ENCODE data around the gene TRIM24. TPM values are rescaled to one million over a fixed set of nuclear protein-coding genes. Genes with fewer than 3 reads are reported as not detected.
"Not testable (repeated sequence)": the region's sequence is repeated elsewhere in the genome, so short reads cannot be mapped to it uniquely, and the experiment has no call there.

The TRIM24 gene
- total RNA-seq, 1 experiment from 2014 or later = 10.4 TPM

GRCh38 chr7:138514044-138514443, 54.0 kb downstream of the TRIM24 start:
- DNase-seq (ENCODE audit: low read depth) = no peak
- in situ Hi-C loops (cut with HindIII; ENCODE audit: low pct_unique_long_range_greater_than_20kb, low sequenced_read_pairs) = no loop called here

DNA sequence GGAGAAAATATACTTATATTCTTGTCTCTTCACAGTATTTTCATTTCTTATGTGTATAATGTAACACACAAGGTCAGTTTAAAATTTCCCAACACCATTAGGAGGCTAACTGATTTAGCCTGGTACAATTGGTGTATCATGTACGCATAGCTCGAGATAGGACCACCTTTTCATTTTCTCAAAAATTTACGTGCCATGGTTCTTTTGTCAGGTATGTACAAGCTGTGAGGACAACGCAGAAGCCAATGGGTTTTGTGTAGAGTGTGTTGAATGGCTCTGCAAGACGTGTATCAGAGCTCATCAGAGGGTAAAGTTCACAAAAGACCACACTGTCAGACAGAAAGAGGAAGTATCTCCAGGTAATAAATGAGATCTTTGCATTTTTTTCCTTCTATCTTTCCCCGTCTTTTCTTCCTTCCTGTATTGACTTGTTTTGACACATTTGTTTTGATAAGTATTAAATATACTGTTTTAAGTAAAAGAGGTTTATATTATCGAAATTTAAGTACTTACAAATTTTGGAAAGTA, 55.0 kb downstream of the TRIM24 start:
- in situ Hi-C loops (cut with HindIII; ENCODE audit: low pct_unique_long_range_greater_than_20kb, low sequenced_read_pairs) = no loop called here
- no peak for DNase-seq (ENCODE audit: low read depth)

DNA sequence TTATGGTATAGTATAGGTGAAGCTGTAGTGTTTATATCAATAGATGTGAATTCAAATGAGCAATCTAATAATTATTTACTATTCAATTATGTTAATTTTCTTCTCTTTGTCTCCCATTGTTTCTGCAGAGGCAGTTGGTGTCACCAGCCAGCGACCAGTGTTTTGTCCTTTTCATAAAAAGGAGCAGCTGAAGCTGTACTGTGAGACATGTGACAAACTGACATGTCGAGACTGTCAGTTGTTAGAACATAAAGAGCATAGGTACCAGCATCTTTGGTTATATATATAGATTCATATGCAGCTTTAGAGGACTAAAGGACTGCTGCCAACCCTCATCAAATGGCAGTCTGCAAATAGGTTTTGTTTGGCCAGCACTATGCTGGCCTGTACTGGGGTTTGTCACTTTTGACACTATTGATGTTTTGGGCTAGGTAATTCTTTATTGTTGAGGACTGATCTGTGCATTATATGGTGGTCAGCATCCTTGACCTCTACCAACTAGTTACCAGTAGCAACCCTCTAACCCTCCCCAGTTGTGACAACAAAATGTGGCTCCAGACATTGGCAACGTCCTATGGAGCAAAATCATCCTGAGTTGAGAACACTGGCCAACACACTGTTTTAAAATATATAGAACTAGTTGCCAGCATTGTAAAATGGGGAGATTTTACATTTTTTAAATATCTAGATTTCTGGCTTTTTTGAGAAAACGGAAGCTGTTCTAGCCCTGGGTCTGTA, 59.2 kb downstream of the TRIM24 start:
- in situ Hi-C loops (cut with HindIII; ENCODE audit: low pct_unique_long_range_greater_than_20kb, low sequenced_read_pairs) = no loop called here
- DNase-seq (ENCODE audit: low read depth) = no peak

DNA sequence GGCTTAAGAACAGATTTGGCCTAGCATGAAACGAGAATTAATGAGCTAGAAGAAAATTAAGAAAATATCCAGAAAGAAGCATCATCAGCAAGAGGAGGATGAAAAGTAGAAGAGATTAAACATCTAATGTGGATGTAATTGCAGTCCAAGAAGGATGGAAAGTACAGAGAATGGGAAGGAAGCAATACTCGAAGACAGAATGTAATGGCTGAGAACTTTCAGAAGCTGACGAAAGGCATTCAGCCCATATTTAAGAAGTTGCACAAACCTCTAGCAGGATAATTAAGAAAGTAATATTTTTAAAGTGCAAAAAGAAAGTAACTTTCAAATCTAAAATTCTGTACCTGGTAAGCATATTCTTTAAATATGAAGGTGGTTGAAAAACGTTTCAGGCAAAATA, 60.7 kb downstream of the TRIM24 start:
- in situ Hi-C loops (cut with HindIII; ENCODE audit: low pct_unique_long_range_greater_than_20kb, low sequenced_read_pairs) = no loop called here
- no peak for DNase-seq (ENCODE audit: low read depth)

- no peak for DNase-seq (ENCODE audit: low read depth)
- in situ Hi-C loops (cut with HindIII; ENCODE audit: low pct_unique_long_range_greater_than_20kb, low sequenced_read_pairs) = no loop called here
Measured at GRCh38 chr7:138521837-138522461, 61.9 kb downstream of the TRIM24 start.

- no peak for DNase-seq (ENCODE audit: low read depth)
- in situ Hi-C loops (cut with HindIII; ENCODE audit: low pct_unique_long_range_greater_than_20kb, low sequenced_read_pairs) = no loop called here
Measured at GRCh38 chr7:138524259-138524658, 64.2 kb downstream of the TRIM24 start.

DNA sequence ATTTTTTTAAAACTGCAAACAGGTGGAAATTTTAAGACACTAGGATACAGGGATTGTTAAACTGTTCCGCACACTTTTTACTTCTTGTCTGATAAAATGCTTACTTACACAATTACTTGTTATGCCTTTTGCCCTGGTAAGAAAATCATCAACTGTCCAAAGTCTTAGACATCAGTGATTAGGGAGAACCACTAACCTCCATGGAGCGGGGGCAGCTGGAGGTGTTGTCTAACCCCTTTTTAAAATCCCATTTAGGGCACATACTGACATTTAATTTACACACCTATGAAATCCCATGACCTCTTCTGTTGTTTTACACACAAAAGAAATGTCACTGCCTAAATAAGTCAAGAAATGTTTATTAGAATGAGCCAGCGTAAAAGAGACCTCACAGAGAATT, 65.7 kb downstream of the TRIM24 start:
- DNase-seq (ENCODE audit: low read depth) = no peak
- in situ Hi-C loops (cut with HindIII; ENCODE audit: low pct_unique_long_range_greater_than_20kb, low sequenced_read_pairs) = no loop called here

GRCh38 chr7:138527746-138528223, 67.7 kb downstream of the TRIM24 start:
- in situ Hi-C loops (cut with HindIII; ENCODE audit: low pct_unique_long_range_greater_than_20kb, low sequenced_read_pairs) = no loop called here
- peak; percentile 33 for DNase-seq (ENCODE audit: low read depth)

DNA sequence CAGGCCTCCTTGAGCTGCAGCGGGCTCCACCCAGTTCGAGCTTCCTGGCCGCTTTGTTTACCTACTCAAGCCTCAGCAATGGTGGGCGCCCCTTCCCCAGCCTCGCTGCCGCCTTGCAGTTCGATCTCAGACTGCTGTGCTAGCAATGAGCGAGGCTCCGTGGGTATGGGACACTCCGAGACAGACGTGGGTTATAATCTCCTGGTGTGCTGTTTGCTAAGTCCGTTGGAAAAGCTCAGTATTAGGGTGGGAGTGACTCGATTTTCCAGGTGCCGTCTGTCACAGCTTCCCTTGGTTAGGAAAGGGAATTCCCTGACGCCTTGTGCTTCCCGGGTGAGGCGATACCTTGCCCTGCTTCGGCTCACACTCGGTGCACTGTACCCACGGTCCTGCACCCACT, 76.8 kb downstream of the TRIM24 start:
- in situ Hi-C loops (cut with HindIII; ENCODE audit: low pct_unique_long_range_greater_than_20kb, low sequenced_read_pairs); DNase-seq (ENCODE audit: low read depth): not testable (repeated sequence)

GRCh38 chr7:138538518-138538917, 78.5 kb downstream of the TRIM24 start:
- in situ Hi-C loops (cut with HindIII; ENCODE audit: low pct_unique_long_range_greater_than_20kb, low sequenced_read_pairs) = no loop called here
- no peak for DNase-seq (ENCODE audit: low read depth)

GRCh38 chr7:138538997-138539644, 79.1 kb downstream of the TRIM24 start:
- no peak for DNase-seq (ENCODE audit: low read depth)
- in situ Hi-C loops (cut with HindIII; ENCODE audit: low pct_unique_long_range_greater_than_20kb, low sequenced_read_pairs) = no loop called here

- DNase-seq (ENCODE audit: low read depth) = no peak
- in situ Hi-C loops (cut with HindIII; ENCODE audit: low pct_unique_long_range_greater_than_20kb, low sequenced_read_pairs) = no loop called here
Measured at GRCh38 chr7:138542183-138542582, 82.1 kb downstream of the TRIM24 start.

- DNase-seq (ENCODE audit: low read depth) = no peak
- in situ Hi-C loops (cut with HindIII; ENCODE audit: low pct_unique_long_range_greater_than_20kb, low sequenced_read_pairs) = no loop called here
Measured at GRCh38 chr7:138543739-138544138, 83.7 kb downstream of the TRIM24 start.

GRCh38 chr7:138545123-138545522, 85.1 kb downstream of the TRIM24 start:
- DNase-seq (ENCODE audit: low read depth) = no peak
- in situ Hi-C loops (cut with HindIII; ENCODE audit: low pct_unique_long_range_greater_than_20kb, low sequenced_read_pairs) = no loop called here

GRCh38 chr7:138546064-138546619, 86.1 kb downstream of the TRIM24 start:
- in situ Hi-C loops (cut with HindIII; ENCODE audit: low pct_unique_long_range_greater_than_20kb, low sequenced_read_pairs) = no loop called here
- DNase-seq (ENCODE audit: low read depth) = no peak

DNA sequence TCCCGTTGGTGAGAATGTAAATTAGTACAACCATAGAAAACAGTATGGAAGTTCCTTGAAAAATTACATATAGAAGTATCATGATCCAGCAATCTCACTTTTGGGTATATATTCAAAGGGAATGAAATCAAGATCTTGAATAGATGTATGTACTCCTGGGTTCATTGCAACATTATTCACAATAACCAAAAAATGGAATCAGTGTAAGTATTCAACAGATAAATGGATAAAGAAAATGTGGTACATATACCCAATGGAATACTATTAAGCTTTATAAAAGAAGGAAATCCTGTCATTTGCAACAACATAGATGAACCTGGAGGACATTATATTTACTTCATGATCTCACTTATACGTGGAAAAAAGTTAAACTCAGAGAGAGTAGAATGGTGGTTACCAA, 86.8 kb downstream of the TRIM24 start:
- in situ Hi-C loops (cut with HindIII; ENCODE audit: low pct_unique_long_range_greater_than_20kb, low sequenced_read_pairs) = no loop called here
- no peak for DNase-seq (ENCODE audit: low read depth)

DNA sequence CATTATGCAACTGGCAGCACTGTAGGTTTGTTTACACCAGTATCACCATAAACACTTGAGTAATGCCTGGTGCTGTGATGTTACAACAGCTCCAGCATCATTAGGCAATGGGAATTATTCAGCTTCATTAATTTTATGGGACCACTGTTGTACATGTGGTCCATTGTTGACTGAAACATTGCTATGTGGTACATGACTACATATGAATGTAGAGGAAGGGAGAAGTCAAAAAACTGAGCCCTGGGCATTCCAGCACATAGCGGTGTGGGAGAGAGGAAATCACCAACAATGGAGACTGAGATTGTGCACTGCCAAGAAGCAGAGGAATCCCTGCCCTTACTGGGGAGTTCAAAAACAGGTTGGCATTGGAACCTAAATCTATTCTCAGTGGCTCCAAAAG, 89.0 kb downstream of the TRIM24 start:
- DNase-seq (ENCODE audit: low read depth) = no peak
- in situ Hi-C loops (cut with HindIII; ENCODE audit: low pct_unique_long_range_greater_than_20kb, low sequenced_read_pairs) = no loop called here

DNA sequence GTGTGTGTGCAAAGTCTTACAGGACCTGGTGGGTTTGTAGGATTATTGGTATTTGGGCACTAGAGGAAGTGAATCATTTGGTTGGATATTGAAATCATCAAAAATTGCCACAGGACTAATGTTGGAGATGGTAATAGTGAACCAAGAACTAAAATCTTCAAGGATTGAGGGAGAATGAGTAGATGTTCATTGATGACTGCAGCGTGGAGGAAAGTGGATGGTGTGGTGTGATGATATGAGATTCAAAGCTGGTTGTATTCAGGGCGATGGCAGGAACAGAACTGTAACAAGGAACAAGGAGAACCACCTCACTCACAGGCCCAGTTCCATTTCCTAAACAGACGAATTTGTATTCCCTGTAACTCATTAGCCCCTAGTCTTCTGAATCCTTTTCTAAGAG, 90.3 kb downstream of the TRIM24 start:
- DNase-seq (ENCODE audit: low read depth) = no peak
- in situ Hi-C loops (cut with HindIII; ENCODE audit: low pct_unique_long_range_greater_than_20kb, low sequenced_read_pairs) = no loop called here

- DNase-seq (ENCODE audit: low read depth) = no peak
- in situ Hi-C loops (cut with HindIII; ENCODE audit: low pct_unique_long_range_greater_than_20kb, low sequenced_read_pairs) = no loop called here
Measured at GRCh38 chr7:138551102-138551501, 91.0 kb downstream of the TRIM24 start.

All from Caki2 (cell line).